ENCODE measurements around the gene ZNF185.

The ZNF185 gene

DNA sequence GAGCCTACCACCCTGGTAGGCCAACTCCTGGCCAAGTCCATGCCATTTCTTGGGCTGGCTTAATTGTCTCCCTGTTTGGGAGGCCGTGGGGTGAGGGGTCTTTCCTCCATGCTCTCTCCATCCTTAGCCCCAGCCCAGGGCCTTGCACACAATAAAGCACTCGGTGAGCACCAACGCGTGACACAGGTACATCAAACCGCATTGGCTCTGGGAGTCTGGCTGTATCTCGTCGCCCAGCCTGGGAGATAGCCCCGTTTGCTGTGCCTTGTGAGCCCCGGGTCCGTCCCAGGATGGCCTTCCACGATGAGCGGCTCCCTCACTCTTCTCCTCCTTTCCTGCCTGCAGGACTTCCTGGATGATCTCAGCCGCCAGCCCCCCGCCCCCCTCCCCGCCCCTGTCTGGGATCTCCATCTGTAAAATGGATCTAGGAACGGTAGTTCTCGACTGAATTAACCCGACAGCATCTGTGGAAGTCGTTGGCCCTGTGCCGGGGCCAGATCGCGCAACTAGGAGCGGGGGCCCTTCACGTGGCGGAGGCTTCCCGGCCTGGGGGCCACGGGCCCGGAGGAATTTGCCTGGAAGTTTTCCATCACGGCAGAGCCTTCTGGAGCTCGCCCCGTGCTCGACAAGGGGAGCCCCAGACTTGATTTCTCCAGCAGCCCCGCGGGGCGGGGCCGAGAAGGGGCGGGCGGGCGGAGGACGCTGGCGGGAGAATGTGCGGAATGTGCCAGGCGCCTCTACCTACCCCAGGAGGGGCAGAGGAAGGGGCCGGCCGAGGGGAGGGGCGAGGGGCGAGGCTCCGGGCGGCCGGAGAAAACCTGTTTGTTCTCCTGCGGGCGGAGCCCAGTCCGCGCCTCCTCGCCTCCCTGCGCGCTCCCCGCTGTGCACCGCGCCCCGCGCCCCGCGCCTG lies at the start of gene ZNF185:
Gene ZNF185, plus strand, starts transcription at position 846 of the 910 bp plus-strand sequence. CDS start 16,423 bp downstream, outside the sequence.
- no peak for DNase-seq

GRCh38 chrX:152850465-152850864 lies 47.4 kb upstream of the ZNF185 start:
- no peak for DNase-seq

GRCh38 chrX:152853986-152854385 lies 43.9 kb upstream of the ZNF185 start:
- no peak for DNase-seq

DNA sequence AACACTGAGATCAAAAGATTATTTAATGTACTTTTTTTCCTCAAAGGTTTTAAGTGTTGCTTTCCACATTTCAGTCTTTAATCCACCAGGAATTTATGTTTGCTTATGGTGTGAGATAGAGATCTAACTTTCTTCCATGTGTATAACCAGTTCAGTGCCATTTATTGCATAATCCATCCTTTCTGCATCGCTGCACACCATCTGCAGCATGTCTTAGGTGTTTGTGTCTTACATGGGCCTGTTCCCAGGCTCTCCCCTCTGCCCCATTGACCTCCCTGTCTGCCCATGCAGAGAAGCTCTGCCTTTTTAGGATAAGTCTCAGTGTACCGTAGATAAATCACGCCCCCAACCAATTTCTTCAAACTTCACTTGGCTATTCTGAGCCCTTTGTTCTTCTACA lies 36.8 kb upstream of the ZNF185 start:
- no peak for DNase-seq

DNA sequence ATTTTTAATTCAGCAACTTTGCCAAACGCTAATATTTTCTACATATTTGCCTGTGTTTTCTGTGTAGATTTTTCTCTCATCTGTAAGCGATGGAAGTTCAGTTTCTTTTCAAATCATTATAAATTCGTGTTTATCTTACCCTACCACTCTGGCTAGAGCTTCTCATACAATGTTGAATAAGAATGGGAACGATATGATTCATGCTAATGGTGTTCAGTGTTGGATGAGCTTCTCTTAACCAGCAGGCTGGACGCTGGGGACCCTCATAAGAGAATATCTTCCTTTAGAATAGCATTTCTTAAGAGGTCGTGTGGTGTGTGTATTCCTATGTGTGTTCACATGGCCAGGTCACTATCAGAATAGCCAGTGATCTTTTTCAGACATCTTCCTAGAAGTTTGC lies 36.0 kb upstream of the ZNF185 start:
- no peak for DNase-seq

DNA sequence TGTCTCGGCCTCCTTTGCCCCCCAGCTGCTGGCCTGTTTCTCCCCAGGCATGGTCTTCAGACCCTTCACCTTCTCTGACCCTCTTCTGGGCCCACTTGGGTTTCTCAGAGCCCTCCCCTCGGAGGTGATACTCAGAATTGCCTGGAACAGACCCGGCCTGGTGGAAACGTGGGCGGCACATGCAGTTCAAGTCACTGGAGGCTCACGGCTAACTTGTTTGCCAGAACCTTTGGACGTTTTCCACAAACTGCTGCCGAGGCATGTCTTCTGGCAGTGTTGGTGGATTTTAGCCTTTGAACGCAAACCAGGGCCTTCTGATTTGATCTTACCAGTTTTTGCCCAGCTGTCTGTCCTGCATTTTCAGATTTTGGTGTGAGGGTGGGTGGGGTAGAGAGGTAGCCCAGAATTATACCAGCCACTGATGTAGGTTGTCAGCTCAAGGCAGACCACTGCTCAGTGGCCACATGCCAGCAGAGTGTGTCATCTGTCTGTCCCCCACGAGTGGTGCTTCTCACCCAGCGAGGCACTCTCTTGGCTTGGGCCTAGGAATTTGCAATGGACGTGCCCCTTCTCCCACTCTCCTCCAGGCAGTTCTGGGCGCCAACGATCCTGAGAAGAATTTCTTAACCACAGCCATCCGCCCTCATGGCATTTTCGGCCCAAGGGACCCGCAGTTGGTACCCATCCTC lies 32.5 kb upstream of the ZNF185 start:
- no peak for DNase-seq

- DNase-seq, result no peak
Measured at GRCh38 chrX:152866386-152866785, 31.5 kb upstream of the ZNF185 start.

DNA sequence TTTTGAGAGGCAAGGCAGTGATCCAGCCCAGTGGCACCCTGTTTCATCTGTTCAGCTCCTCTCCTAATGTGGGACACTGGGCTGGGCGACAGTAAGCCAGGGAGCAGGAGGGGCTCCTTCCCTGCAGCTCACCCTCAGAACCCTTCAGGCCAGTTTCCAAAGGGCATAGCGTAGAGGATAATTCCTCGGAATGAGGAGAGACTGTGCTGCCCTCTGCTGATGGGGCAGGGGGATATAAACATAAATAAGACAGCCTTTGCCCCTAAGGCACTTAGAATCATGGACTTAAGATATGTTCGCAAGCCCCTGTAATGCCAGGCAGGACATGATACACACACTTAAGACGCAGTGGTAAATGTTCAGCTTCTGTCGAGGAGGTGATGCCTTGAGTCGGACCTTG lies 27.9 kb upstream of the ZNF185 start:
- DNase-seq, result no peak

DNA sequence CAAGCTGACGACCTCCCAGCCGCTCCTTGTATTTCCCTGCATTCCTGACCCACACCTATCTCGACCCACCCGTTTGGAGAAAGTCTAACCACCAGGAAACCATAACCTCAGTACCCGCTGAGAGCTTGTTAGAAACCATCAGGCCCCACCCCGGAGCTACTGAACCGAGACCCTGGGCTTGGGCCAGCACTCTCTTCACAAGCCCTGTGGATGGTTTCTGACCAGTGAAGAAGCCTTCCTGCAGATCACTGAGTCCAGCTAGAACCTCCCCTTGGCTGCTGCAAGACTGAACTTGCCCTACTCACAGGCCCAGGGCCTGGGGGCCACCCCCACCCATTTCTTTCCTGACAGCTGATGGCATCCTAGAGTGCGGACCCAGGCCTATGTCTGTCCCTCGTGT lies 26.6 kb upstream of the ZNF185 start:
- no peak for DNase-seq

GRCh38 chrX:152872522-152872921 lies 25.3 kb upstream of the ZNF185 start:
- DNase-seq, result no peak

GRCh38 chrX:152873361-152873760 lies 24.5 kb upstream of the ZNF185 start:
- no peak for DNase-seq

- no peak for DNase-seq
Measured at GRCh38 chrX:152876931-152877840, 20.7 kb upstream of the ZNF185 start.

GRCh38 chrX:152878976-152879755 lies 18.7 kb upstream of the ZNF185 start:
- no peak for DNase-seq

GRCh38 chrX:152881289-152881688 lies 16.6 kb upstream of the ZNF185 start:
- DNase-seq, result no peak

- DNase-seq, result no peak
Measured at GRCh38 chrX:152884171-152884570, 13.7 kb upstream of the ZNF185 start.

DNA sequence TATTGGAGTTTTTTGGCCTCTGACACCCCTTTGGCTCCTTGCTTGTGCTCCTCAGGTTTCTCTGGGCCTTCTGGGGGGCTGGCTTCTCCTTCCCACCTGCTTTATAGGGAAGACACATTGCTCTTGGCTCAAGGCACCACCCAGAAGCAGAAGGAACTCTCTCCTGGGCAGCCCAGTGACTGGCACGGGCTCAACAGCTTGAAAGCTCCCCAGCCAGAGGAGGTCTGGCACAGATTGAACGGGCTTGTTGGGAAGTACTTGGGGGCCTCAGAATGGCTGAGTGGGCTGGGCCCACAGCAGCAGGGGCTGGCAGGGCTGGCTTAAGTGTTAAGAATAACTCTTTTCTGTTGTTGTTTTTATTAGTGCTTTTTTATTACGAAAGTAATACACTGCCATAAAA lies 11.2 kb upstream of the ZNF185 start:
- no peak for DNase-seq

DNA sequence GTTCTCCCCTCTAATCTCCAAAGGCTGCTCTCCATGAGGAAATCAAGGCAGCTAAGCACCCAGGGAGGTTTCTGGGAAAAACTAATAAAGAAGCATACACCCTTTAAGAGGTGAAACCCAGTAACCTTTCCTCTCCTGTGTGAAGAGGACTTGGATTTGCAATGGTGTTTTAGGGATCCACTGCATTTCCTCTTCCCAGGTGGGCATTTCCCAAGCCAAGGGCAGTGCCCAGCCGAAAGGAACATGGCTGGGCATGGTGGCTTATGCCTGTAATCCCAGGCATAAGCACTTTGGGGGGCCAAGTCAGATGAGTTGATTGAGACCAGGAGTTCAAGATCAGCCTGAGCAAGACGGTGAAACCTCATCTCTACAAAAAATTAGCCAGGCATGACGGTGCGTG lies 5.4 kb upstream of the ZNF185 start:
- no peak for DNase-seq

DNA sequence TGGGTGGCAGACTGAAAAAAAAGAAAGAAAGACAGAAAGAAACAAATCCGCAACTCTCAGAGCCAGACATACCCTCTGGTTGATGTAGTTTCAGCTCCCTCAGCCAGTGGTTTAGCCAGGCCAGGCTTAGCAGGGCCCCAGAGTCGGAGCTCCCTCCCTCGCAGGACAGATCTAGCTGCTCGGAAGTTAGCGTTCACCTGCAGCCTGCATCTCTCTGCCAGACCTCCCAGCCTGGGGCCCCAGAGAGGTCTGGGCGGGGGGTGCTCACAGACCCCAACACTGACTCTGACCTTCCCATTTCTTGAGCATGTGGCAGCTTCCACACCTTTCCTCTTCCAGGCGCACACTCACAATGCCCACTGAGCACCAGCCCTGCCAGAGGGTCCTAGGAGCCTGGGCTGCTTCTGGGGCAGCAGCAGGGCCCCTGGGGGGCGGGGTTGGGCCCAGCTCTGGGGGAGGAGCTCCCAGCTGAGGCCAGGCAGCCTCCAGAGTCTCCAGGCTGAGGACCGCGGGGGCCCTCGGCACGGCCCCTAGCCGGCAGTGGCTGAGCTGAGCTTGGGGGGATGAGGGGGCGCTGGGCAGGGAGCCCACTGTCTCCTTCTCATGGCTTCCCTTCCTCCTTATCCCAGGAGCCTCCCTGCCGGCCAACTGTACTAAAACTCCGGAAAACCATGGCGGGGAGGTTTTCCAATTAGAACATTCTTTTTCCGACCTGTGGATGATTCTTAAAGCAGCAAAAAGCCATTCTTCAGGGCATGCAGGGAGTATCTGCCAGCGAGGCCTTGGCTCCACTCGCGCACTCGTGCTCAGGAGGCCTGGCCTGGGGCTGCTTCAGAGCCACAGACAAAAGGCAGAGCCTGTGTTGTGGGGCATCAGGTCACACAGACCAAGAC lies 4.6 kb upstream of the ZNF185 start:
- no peak for DNase-seq

DNA sequence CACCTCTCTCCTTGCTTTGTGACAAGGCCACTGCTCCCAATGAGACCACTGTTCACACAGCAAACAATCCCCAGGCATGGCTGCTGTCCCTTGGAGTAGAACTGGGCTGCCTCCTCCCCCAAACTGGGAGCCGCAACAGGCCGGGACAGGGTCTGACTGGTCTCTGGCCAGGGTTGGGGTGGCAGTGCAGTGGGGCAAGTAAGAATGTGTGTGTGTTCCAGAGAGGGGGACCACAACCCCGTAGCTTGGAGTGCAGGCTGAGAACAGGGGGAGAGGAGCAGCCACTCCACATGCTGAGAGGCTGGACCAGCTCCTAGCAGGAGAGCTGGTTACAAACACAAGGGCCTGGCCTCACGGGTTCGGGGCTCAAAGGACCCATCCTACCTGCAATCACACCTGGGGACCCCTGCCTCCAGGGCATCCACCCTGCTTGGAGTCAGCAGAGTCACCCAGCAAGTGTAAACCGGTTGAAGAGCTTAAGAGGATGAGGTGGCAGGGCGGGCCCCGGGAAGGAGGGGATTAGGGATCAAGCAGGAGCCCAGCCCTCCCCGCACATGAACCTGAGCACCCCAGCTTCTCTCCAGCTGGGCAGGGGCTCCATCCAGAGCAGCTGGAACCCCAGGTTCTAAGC lies 3.8 kb upstream of the ZNF185 start:
- DNase-seq, result no peak

DNA sequence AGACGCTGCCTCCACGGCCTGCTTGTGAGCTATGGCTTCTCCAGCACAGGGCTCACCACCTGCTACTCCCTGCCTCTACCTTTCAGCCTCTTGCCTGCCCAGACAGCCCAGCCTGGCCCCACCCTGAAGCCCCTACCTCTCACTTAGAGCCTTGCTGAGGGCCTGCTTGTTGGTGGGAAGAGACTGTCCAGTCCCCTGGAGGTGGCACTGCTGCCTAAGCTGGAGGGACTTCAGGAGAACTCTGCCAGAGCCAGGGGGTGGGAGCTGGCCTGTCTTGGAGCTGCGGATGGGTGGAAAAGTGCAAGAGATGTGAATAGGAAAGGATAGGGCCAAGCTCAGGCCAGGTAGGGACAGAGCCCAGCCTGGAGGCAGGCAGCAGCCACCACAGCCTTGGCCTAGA lies 2.7 kb upstream of the ZNF185 start:
- DNase-seq, result no peak

Measured in NCI-H2107 (cell line).